Thyroid gland (tissue), 4 donors: ENCODE data around the gene CALB2.

Experiments
- POLR2A ChIP-seq, 2 donors: fragments of 450-650 bp; IDR thresholded peaks; one replicate each; pipeline ENCODE4 v1.6.1; 2017; ENCODE audit warnings: antibody characterized with exemption in 2 of 2, mild to moderate bottlenecking in 2 of 2, moderate library complexity in 1 of 2
- TF ChIP-seq, protein P1 (sequence below), 6 experiments: fragments of 200-600 bp in 3 of 6; fragments of 450-650 bp in 3 of 6; sonication (generic) in 3 of 6; IDR thresholded peaks; one replicate each; pipeline ENCODE4 v1.5.1; 2016 to 2019; ENCODE audit warnings: antibody characterized with exemption in 6 of 6, mild to moderate bottlenecking in 2 of 6, inconsistent platforms in 1 of 6, moderate library complexity in 1 of 6

DNA sequence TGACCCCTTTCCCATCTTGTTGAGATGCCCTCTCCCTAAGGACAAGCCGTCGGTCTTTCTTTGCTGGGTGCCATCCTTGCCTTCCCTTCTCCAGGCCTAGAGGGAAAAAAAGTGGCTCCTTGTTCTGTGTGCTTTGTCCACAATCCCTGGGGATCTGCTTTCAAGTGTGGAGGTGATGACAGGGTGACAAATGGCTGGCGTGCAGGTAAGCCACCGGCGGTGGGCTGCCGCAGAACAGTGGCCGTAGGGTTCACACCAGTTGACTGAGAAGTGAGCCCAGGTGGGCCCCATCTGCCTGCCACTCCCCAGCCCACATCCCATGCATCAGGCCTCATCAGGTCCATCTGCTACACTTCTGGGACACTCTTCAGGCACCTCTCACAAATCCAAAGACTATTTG lies 11.4 kb upstream of the CALB2 start:
- no peak for TF ChIP-seq POLR2A (IDR thresholded peaks at IDR 0.05)
- TF ChIP-seq, protein P1, sequence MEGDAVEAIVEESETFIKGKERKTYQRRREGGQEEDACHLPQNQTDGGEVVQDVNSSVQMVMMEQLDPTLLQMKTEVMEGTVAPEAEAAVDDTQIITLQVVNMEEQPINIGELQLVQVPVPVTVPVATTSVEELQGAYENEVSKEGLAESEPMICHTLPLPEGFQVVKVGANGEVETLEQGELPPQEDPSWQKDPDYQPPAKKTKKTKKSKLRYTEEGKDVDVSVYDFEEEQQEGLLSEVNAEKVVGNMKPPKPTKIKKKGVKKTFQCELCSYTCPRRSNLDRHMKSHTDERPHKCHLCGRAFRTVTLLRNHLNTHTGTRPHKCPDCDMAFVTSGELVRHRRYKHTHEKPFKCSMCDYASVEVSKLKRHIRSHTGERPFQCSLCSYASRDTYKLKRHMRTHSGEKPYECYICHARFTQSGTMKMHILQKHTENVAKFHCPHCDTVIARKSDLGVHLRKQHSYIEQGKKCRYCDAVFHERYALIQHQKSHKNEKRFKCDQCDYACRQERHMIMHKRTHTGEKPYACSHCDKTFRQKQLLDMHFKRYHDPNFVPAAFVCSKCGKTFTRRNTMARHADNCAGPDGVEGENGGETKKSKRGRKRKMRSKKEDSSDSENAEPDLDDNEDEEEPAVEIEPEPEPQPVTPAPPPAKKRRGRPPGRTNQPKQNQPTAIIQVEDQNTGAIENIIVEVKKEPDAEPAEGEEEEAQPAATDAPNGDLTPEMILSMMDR (IDR thresholded peaks at IDR 0.05): no peak
